Measurements from ENCODE around the gene TLR6.
"Not testable (repeated sequence)": the region's sequence is repeated elsewhere in the genome, so short reads cannot be mapped to it uniquely, and the experiment has no call there.

The TLR6 gene

GRCh38 chr4:38780833-38781484 lies 75.7 kb downstream of the TLR6 start:
- H3K4me3 ChIP-seq (replicated peaks; ENCODE audit: insufficient read depth, low read length), result no peak overlapping the region
- DNase-seq (ENCODE audit: low read depth in 1 of 2, low spot score in 1 of 2), result no peak

GRCh38 chr4:38779790-38780189 lies 76.8 kb downstream of the TLR6 start:
- no peak overlapping the region for H3K27ac ChIP-seq (replicated peaks)
- no peak overlapping the region for H3K4me3 ChIP-seq (replicated peaks; ENCODE audit: insufficient read depth, low read length)
- no peaks in the 10 kb centered on the region for H3K27me3 ChIP-seq (ENCODE audit: insufficient read depth, poor library complexity, severe bottlenecking)
- no peak for DNase-seq (ENCODE audit: low read depth in 1 of 2, low spot score in 1 of 2)
- TF ChIP-seq GABPA (IDR thresholded peaks at IDR 0.05; ENCODE audit: low read depth), result no peak

More at GRCh38 chr4:38780833-38781484, 75.7 kb downstream of the TLR6 start:
- TF ChIP-seq CTCF (IDR thresholded peaks at IDR 0.05; ENCODE audit: insufficient read depth, low read length) (no peak), SPI1 (IDR thresholded peaks at IDR 0.05; ENCODE audit: borderline replicate concordance, low read depth) (no peak), POLR2AphosphoS5 (IDR thresholded peaks at IDR 0.05; ENCODE audit: low read depth) (no peak), GABPA (IDR thresholded peaks at IDR 0.05; ENCODE audit: low read depth) (no peak), REST (IDR thresholded peaks at IDR 0.05; ENCODE audit: insufficient replicate concordance, low read depth) (no peak)
- no peaks in the 10 kb centered on the region for H3K27me3 ChIP-seq (ENCODE audit: insufficient read depth, poor library complexity, severe bottlenecking)
- no peak overlapping the region for H3K27ac ChIP-seq (replicated peaks)

- H3K27me3 ChIP-seq (ENCODE audit: insufficient read depth, poor library complexity, severe bottlenecking); H3K27ac ChIP-seq (replicated peaks); DNase-seq (ENCODE audit: low read depth in 1 of 2, low spot score in 1 of 2); H3K4me3 ChIP-seq (replicated peaks; ENCODE audit: insufficient read depth, low read length): not testable (repeated sequence)
These were observed 78.7 kb downstream of the TLR6 start for GRCh38 chr4:38777925-38778324.

GRCh38 chr4:38775326-38775725 lies 81.3 kb downstream of the TLR6 start:
- Histone ChIP-seq H3K4me3 (replicated peaks; ENCODE audit: insufficient read depth, low read length) (no peak overlapping the region), H3K27ac (replicated peaks) (no peak overlapping the region), H3K27me3 (ENCODE audit: insufficient read depth, poor library complexity, severe bottlenecking) (no peaks in the 10 kb centered on the region)
- no peak for DNase-seq (ENCODE audit: low read depth in 1 of 2, low spot score in 1 of 2)
- no peak for TF ChIP-seq GABPA (IDR thresholded peaks at IDR 0.05; ENCODE audit: low read depth)
- TF ChIP-seq REST (IDR thresholded peaks at IDR 0.05; ENCODE audit: insufficient replicate concordance, low read depth), result no peak
- TF ChIP-seq CTCF (IDR thresholded peaks at IDR 0.05; ENCODE audit: insufficient read depth, low read length), result no peak
- no peak for TF ChIP-seq SPI1 (IDR thresholded peaks at IDR 0.05; ENCODE audit: borderline replicate concordance, low read depth)
- TF ChIP-seq POLR2AphosphoS5 (IDR thresholded peaks at IDR 0.05; ENCODE audit: low read depth), result no peak

Measured in HL-60 (cell line).